Endothelial cell of umbilical vein (primary cell): ENCODE data around the gene ARNT2. TPM values are rescaled to one million over a fixed set of nuclear protein-coding genes. Genes with fewer than 3 reads are reported as not detected.

Experiments used
- BruUV-seq: library from RNA; stranded (reverse); fragments of 400-500 nt; replicated peaks from 2 replicates; lab custom pipeline; 2021; lab: Mats Ljungman, UMichigan
- CTCF ChIA-PET: fragments of 300-600, 350-600 bp; sonication (Branson Sonifier 250); formaldehyde crosslinking; loops from one replicate; lab custom pipeline; 2021; ENCODE audit warnings: antibody characterized with exemption, inconsistent platforms; lab: Charles Lee
- POLR2A ChIA-PET: fragments of 300-600, 350-600 bp; sonication (Branson Sonifier 250); formaldehyde crosslinking; loops from one replicate; lab custom pipeline; 2021; ENCODE audit warnings: antibody characterized with exemption, inconsistent platforms; lab: Charles Lee
- DNase-seq: peaks from one replicate; pipeline ENCODE4 v3.0.0-alpha.2; 2011; ENCODE audit warnings: low read depth, low spot score
- FAIRE-seq: peaks from 2 replicates; lab custom pipeline; 2011; peaks lifted over from hg19 to GRCh38; lab: Jason Lieb, UNC
- H2AFZ ChIP-seq: 2 replicates; pipeline ENCODE4 v1.6.0; 2012; ENCODE audit warnings: low read depth, low read length, control low read depth, inconsistent platforms
- H3K27ac ChIP-seq: 2 replicates; pipeline ENCODE4 v1.5.1; 2011; ENCODE audit warnings: low read depth, mild to moderate bottlenecking, control low read depth, low read length, moderate library complexity; ENCODE audit not compliant: insufficient read depth
- H3K27me3 ChIP-seq, 2 experiments: 2 replicates each; pipeline versions ENCODE4 v1.6.0 to v1.6.1; 2011; ENCODE audit warnings: low read length in 2 of 2, mixed read lengths in 1 of 2; ENCODE audit not compliant: control insufficient read depth in 2 of 2, insufficient read depth in 2 of 2
- H3K36me3 ChIP-seq, 2 experiments: 2 replicates in 1 of 2; 3 replicates in 1 of 2; pipeline ENCODE4 v1.5.1; 2011; ENCODE audit warnings: low read length in 2 of 2, mild to moderate bottlenecking in 1 of 2, moderate library complexity in 1 of 2; ENCODE audit not compliant: control insufficient read depth in 2 of 2, insufficient read depth in 2 of 2; ENCODE audit errors: extremely low read depth in 1 of 2
- H3K4me1 ChIP-seq: 3 replicates; pipeline ENCODE4 v1.5.1; 2011; ENCODE audit warnings: mild to moderate bottlenecking, low read length; ENCODE audit not compliant: control insufficient read depth, insufficient read depth; ENCODE audit errors: extremely low read depth
- H3K4me2 ChIP-seq: 2 replicates; pipeline ENCODE4 v1.6.1; 2011; ENCODE audit warnings: low read length, control low read depth, mixed read lengths; ENCODE audit not compliant: insufficient read depth
- H3K4me3 ChIP-seq, 3 experiments: fragments of 200-600 bp in 1 of 3; sonication (generic), shearing (Covaris generic) in 1 of 3; replicated peaks in 1 of 3; 2 replicates each; pipeline ENCODE4 v1.5.1; 2011 to 2016; ENCODE audit warnings: control low read depth in 3 of 3, low read length in 3 of 3, mild to moderate bottlenecking in 2 of 3, inconsistent platforms in 1 of 3, low read depth in 1 of 3, moderate library complexity in 1 of 3; ENCODE audit not compliant: insufficient read depth in 1 of 3
- H3K79me2 ChIP-seq: 2 replicates; pipeline ENCODE4 v1.6.0; 2012; ENCODE audit warnings: low read length, inconsistent platforms; ENCODE audit not compliant: control insufficient read depth, insufficient read depth
- H3K9ac ChIP-seq: replicated peaks from 2 replicates; pipeline ENCODE3; 2011; ENCODE audit warnings: low read length, control low read depth; ENCODE audit not compliant: insufficient read depth; ENCODE audit errors: extremely low read depth
- H3K9me1 ChIP-seq: replicated peaks from 3 replicates; pipeline ENCODE4 v1.6.0; 2011; ENCODE audit warnings: mild to moderate bottlenecking, low read length; ENCODE audit not compliant: control insufficient read depth, insufficient read depth; ENCODE audit errors: extremely low read depth
- H3K9me3 ChIP-seq: replicated peaks from 2 replicates; pipeline ENCODE4 v1.5.1; 2012; ENCODE audit warnings: low read length, inconsistent platforms; ENCODE audit not compliant: control insufficient read depth, insufficient read depth
- H4K20me1 ChIP-seq: replicated peaks from 2 replicates; pipeline ENCODE3; 2011; ENCODE audit warnings: mild to moderate bottlenecking, low read length; ENCODE audit not compliant: control insufficient read depth, insufficient read depth; ENCODE audit errors: extremely low read depth
- CTCF ChIP-seq, 2 donors: IDR thresholded peaks; 1 replicate in 1 of 2; 2 replicates in 1 of 2; pipeline ENCODE4 v1.5.1; 2011; ENCODE audit warnings: low read length in 2 of 2, mild to moderate bottlenecking in 2 of 2, moderate library complexity in 2 of 2, control low read depth in 1 of 2, inconsistent platforms in 1 of 2, low read depth in 1 of 2; ENCODE audit not compliant: insufficient read depth in 1 of 2; ENCODE audit errors: extremely low read depth in 1 of 2
- EZH2 ChIP-seq: IDR thresholded peaks from 2 replicates; pipeline ENCODE4 v1.6.1; 2012; ENCODE audit warnings: borderline replicate concordance, low read depth, mild to moderate bottlenecking, moderate library complexity, low read length, inconsistent platforms; ENCODE audit not compliant: severe bottlenecking
- FOS ChIP-seq: IDR thresholded peaks from 2 replicates; pipeline ENCODE4 v1.6.1; 2011; ENCODE audit warnings: mild to moderate bottlenecking, low read length, moderate library complexity, borderline replicate concordance; ENCODE audit not compliant: insufficient read depth
- GATA2 ChIP-seq: IDR thresholded peaks from 2 replicates; pipeline ENCODE4 v1.7.0; 2011; ENCODE audit warnings: low read depth, mild to moderate bottlenecking, moderate library complexity, mixed read lengths, low read length; ENCODE audit not compliant: insufficient read length, insufficient read depth
- JUN ChIP-seq: IDR thresholded peaks from 2 replicates; pipeline ENCODE4 v1.6.1; 2011; ENCODE audit warnings: borderline replicate concordance, low read depth; ENCODE audit not compliant: insufficient read length, insufficient read depth
- MAX ChIP-seq: IDR thresholded peaks from 2 replicates; pipeline ENCODE4 v1.6.1; 2011; ENCODE audit not compliant: insufficient read depth, insufficient read length
- MYC ChIP-seq: IDR thresholded peaks from one replicate; pipeline ENCODE4 v1.6.1; 2011; ENCODE audit warnings: mild to moderate bottlenecking, low read depth, low read length
- POLR2A ChIP-seq: IDR thresholded peaks from 2 replicates; pipeline ENCODE4 v1.6.1; 2012; ENCODE audit warnings: low read depth, mild to moderate bottlenecking, control low read depth, low read length
- POLR2AphosphoS5 ChIP-seq: IDR thresholded peaks from 2 replicates; pipeline ENCODE4 v1.6.1; 2012; ENCODE audit warnings: low read depth, mild to moderate bottlenecking, control low read depth, low read length, moderate library complexity; ENCODE audit not compliant: insufficient read depth
- dilution Hi-C: fragments of 300-500 bp; cut with MboI; formaldehyde crosslinking; loops from one replicate; pipeline ENCODE4 v1.15.0; 2019; ENCODE audit warnings: low sequenced_read_pairs; ENCODE audit not compliant: extremely low pct_ligation_motif_present
- intact Hi-C: fragments of 100-400 bp; cut with micrococcal nuclease; formaldehyde crosslinking; loops from one replicate; pipeline ENCODE4 v1.10.0; 2022
- polyA plus RNA-seq, 4 experiments: library from polyadenylated mRNA; depleted of rRNA in 3 of 4; stranded (reverse) in 3 of 4; unstranded in 1 of 4; fragments of >200 nt; gene quantifications; 2 replicates each; pipeline versions ENCODE4 v1.2.1 to v1.2.3, GENCODE V29; 2011 to 2012; ENCODE audit warnings: missing spikeins in 1 of 4
- total RNA-seq: library from RNA; stranded (reverse); gene quantifications from 2 replicates; pipeline ENCODE4 v1.2.3, GENCODE V29; 2021

The ARNT2 gene
- total and polyA plus RNA-seq, 2 donors (not counting 3 experiments of a cell fraction or from before 2014, with no cell fraction given) = 0.03 to 0.20 TPM

DNA sequence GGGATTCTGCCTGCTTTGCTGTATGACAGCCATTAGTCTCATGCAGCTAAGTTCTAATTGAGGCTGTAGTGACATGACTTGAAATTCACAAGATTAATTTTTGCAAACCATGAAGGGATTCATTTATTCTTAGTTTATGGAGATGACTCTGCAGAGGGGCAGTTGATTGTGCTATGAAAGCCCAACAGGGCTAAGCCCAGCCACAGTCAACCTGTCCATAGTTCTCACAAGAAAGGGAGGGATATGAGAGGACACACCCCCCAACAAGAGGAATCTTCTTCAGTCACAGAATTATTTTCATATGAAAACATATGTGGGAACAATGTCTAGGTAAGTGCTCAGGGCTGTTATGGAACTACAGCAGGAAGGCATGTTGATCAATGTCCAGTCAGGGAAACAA lies 229.0 kb downstream of the ARNT2 start:
- no peak overlapping the region for H2AFZ ChIP-seq
- BruUV-seq = no TSS peak
- no peak overlapping the region for H3K4me3 ChIP-seq
- no peaks in the 10 kb centered on the region for H3K9me3 ChIP-seq
- no peaks in the 10 kb centered on the region for H3K79me2 ChIP-seq
- H3K9ac ChIP-seq = no peak overlapping the region
- intact Hi-C loops (no loop called here), dilution Hi-C loops (no loop called here)
- peaks cover 3% of the 10 kb centered on the region in 2 experiments for H3K27me3 ChIP-seq
- FAIRE-seq = no peak
- no peak overlapping the region for H3K27ac ChIP-seq
- H3K36me3 ChIP-seq = no peaks in the 10 kb centered on the region
- no peaks in the 10 kb centered on the region for H4K20me1 ChIP-seq
- no peak for TF ChIP-seq POLR2AphosphoS5
- no peak for TF ChIP-seq POLR2A
- no peak for TF ChIP-seq JUN
- no peak for TF ChIP-seq GATA2
- no peak for TF ChIP-seq EZH2
- TF ChIP-seq MYC = no peak
- no peak for DNase-seq
- CTCF ChIA-PET = interaction anchor here (1.3 to 3.6 kb wide), 2 partner anchors 65 to 143 kb away, joined by 4 to 10 read pairs; no protein-coding TSS in a partner anchor
- H3K4me2 ChIP-seq = no peak overlapping the region
- no peaks in the 10 kb centered on the region for H3K4me1 ChIP-seq
- POLR2A ChIA-PET = no interaction called here
- H3K9me1 ChIP-seq = no peaks in the 10 kb centered on the region

DNA sequence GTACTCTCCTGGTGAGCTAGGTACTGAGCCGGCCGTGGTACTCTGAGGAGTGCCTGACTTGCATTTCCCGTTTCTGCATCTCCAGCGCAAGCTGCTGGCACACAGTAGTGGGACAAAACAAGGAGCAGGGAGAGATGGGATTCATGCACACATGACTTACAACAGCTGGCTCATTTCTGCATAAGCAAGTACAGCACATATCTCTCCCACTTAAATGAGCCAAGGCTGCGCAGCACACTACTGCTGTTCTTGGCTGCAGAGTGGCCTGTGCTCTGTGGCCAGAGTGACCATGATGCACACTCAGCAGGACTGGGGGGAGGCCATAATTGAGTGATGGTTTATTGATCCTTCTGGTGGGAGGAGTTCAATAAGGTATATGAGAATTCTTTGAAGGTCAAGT lies 231.8 kb downstream of the ARNT2 start:
- H3K27ac ChIP-seq = no peak overlapping the region
- intact Hi-C loops = no loop called here
- H3K4me3 ChIP-seq = no peak overlapping the region
- no peaks in the 10 kb centered on the region for H3K36me3 ChIP-seq
- CTCF ChIA-PET = interaction anchor here (3.6 kb wide), 1 partner anchor 141 kb away, joined by 10 read pairs; no protein-coding TSS in a partner anchor
- H2AFZ ChIP-seq = no peak overlapping the region
- no peaks in the 10 kb centered on the region for H3K9me1 ChIP-seq
- H4K20me1 ChIP-seq = no peaks in the 10 kb centered on the region
- DNase-seq = no peak
- FAIRE-seq = no peak
- dilution Hi-C loops = no loop called here
- TF ChIP-seq GATA2 (no peak), MYC (no peak), FOS (no peak), EZH2 (no peak), POLR2A (no peak), MAX (no peak), CTCF (IDR thresholded peaks at IDR 0.05; ENCODE audit: extremely low read depth in 1 of 2, insufficient read depth in 1 of 2, low read depth in 1 of 2, low read length in 2 of 2) (no peak)
- H3K9ac ChIP-seq = no peak overlapping the region
- no peaks in the 10 kb centered on the region for H3K9me3 ChIP-seq
- peaks cover 10% of the 10 kb centered on the region for H3K4me1 ChIP-seq
- BruUV-seq = no TSS peak
- H3K27me3 ChIP-seq = peaks cover 3% of the 10 kb centered on the region in 2 experiments
- POLR2A ChIA-PET = no interaction called here
- no peaks in the 10 kb centered on the region for H3K79me2 ChIP-seq
- no peak overlapping the region for H3K4me2 ChIP-seq
